Coronary artery (tissue), 2 donors: ENCODE measurements around the gene RAB5IF.

Experiments used
- DNase-seq: peaks from one replicate; pipeline ENCODE4 v3.0.0-alpha.2; 2017; ENCODE audit warnings: low spot score
- H3K27ac ChIP-seq, 2 donors: fragments of 200-600 bp; sonication (generic); one replicate each; pipeline ENCODE4 v1.5.1; 2016 to 2019
- H3K4me3 ChIP-seq: fragments of 200-600 bp; sonication (generic); 2 replicates; pipeline ENCODE4 v1.5.1; 2016; ENCODE audit warnings: mild to moderate bottlenecking, moderate library complexity
- CTCF ChIP-seq: fragments of 200-600 bp; sonication (generic); IDR thresholded peaks from one replicate; pipeline ENCODE4 v1.5.1; 2019; ENCODE audit warnings: antibody characterized with exemption

RAB5IF gene

GRCh38 chr20:36620917-36621316 lies 15.3 kb downstream of the RAB5IF start:
- no peak for TF ChIP-seq CTCF
- H3K27ac ChIP-seq: no peak overlapping the region
- DNase-seq: no peak
- H3K4me3 ChIP-seq: no peak overlapping the region

- Histone ChIP-seq H3K4me3 (no peak overlapping the region), H3K27ac (no peak overlapping the region)
- no peak for TF ChIP-seq CTCF
- DNase-seq: no peak
Measured at GRCh38 chr20:36623444-36623843, 17.9 kb downstream of the RAB5IF start.

GRCh38 chr20:36624068-36624943 lies 18.7 kb downstream of the RAB5IF start:
- no peak for TF ChIP-seq CTCF
- Histone ChIP-seq H3K4me3 (no peak overlapping the region), H3K27ac (no peak overlapping the region)
- DNase-seq: no peak

GRCh38 chr20:36624944-36625324 lies 19.4 kb downstream of the RAB5IF start:
- Histone ChIP-seq H3K27ac (no peak overlapping the region), H3K4me3 (no peak overlapping the region)
- DNase-seq: no peak
- TF ChIP-seq CTCF: no peak

- TF ChIP-seq CTCF: no peak
- no peak overlapping the region for H3K4me3 ChIP-seq
- no peak for DNase-seq
- H3K27ac ChIP-seq: no peak overlapping the region
Measured at GRCh38 chr20:36628076-36628475, 22.5 kb downstream of the RAB5IF start.

- no peak overlapping the region for H3K27ac ChIP-seq
- no peak for TF ChIP-seq CTCF
- H3K4me3 ChIP-seq: no peak overlapping the region
- DNase-seq: no peak
Measured at GRCh38 chr20:36629719-36630681, 24.4 kb downstream of the RAB5IF start.
